ENCODE results near the gene FBXW10B.
"Not testable (repeated sequence)": the region's sequence is repeated elsewhere in the genome, so short reads cannot be mapped to it uniquely, and the experiment has no call there.

The FBXW10B gene

DNA sequence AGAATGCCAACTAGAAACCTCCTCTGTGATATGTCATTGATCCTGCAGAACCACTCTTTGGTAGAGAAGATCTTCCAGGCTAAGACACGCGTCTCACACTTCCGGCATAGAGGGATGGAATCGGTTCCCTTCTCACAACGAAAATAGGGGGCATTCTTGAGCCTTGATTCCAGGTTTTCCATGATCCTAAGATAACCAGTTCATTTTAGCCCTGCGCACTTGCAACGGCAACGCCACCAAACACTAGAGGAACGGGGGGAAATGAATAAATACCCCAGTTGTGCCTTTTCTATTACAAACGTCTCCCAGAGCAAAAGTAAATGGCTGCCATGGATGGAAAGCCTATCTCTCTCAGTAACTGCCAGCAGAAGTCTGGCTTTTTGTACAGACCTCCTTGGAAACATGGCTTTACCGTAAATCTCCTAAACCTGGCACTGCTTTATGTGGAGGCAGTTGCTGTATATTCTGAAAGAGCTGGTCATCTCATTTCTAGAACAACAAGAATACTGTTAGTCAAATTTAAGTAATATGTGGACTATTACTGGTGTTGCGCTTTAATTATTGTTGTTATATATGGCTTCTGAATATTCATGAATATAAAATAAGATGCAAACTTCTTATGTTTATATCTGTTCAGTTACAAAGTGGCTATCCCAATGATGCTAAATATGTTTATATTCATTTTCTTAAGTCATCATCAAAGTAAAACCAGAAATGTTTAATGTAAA, at the start of gene FBXW10B:
Gene FBXW10B (minus strand): TSS at position 374 of the 728 bp plus-strand sequence. CDS start 192 bp downstream, at position 182.
- not testable (repeated sequence) for DNase-seq (ENCODE audit: low read depth)

GRCh38 chr17:15663691-15664090, 44.2 kb upstream of the FBXW10B start:
- no peak for DNase-seq (ENCODE audit: low read depth)

DNA sequence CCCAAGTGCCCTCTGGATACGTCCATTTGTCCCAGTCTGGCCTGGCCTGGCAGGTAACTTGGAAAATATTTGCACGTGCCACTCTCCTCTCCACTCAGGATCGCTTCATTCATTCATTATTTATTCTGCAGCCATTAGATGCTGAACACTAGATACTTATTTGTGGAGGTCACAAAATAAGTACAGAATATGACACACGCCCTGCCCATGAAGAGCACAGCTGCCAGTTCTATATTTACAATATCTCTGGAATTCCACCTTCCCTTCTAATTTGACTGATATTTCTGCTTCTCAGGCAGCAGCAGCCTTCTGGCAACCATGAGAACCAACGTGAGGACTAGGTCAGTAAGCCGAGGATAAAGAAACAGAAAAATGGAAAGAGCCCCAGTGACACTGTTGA, 43.7 kb upstream of the FBXW10B start:
- no peak for DNase-seq (ENCODE audit: low read depth)

DNA sequence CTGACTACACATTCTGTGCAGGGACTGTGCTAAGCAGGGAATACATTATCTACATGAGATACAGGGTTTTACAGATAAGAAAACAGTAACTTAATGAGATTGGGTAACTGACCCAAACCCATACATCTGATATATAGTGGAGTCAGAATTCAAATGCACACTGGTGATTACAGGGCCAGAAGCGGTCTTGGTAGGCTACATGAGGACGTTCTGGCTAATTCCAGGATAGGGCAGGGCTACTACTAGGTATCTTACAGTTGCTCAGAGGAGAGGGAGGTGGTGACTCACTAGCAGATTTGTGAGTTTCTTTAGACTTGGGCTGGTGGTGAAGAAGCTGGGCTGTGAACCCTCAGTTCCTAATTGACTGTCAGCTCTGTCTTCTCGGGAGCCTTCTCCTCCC, 43.2 kb upstream of the FBXW10B start:
- no peak for DNase-seq (ENCODE audit: low read depth)

GRCh38 chr17:15660077-15660476, 40.6 kb upstream of the FBXW10B start:
- DNase-seq (ENCODE audit: low read depth): no peak

- DNase-seq (ENCODE audit: low read depth): no peak
Measured at GRCh38 chr17:15659663-15660062, 40.2 kb upstream of the FBXW10B start.

- no peak for DNase-seq (ENCODE audit: low read depth)
Measured at GRCh38 chr17:15659236-15659635, 39.7 kb upstream of the FBXW10B start.

DNA sequence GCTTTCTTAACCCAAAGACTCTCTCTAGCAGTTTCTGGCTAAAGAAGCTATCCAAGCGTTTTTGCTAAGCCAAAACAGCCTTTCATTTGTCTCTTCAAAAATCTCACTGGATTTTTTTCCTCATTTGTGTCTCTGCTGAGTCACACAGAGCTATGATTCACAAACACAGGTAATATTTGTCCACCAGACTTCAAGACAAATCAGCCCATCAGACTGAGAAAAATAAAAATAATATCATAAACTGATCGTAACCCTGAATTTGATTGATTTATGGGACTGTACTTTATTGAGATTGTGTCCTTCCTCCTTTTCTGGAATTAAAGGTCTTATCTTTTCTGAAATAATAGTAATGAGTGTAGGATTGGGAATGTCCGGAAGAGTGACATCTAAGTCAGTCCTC, 38.8 kb upstream of the FBXW10B start:
- DNase-seq (ENCODE audit: low read depth): no peak

- DNase-seq (ENCODE audit: low read depth): no peak
Measured at GRCh38 chr17:15657868-15658267, 38.4 kb upstream of the FBXW10B start.

DNA sequence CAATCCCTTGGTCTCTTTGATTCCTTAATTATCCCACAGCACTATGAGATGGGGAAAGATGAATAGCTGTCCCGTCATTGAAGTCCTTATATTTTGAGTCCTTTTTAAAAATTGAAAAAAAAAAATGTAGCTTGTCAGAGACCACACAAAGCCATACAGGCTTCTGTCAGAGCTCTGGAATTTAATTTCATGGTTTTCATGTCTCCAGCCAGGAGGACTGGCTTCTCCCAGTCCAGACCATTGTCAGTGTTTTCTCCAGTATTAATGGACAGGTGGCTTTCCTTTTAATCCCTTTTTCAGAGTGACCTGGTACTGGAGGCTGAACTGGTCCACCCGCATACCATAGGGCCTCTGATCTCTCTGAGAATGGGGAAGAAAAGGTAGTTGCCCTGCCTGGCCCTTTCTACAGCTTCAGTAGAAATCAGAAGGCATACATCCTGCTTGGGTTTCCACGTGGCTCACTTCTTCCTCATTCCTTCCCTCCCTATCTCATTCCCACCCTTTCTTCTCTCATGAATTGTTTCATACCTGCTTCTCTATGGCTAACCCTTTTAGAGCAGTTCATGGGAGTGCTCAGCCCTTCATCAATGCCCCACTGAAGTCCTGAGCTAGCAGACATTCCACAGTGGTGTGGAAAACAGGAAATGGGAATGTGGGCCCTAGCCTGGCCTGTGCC, 35.5 kb upstream of the FBXW10B start:
- no peak for DNase-seq (ENCODE audit: low read depth)

GRCh38 chr17:15654401-15654800, 34.9 kb upstream of the FBXW10B start:
- not testable (repeated sequence) for DNase-seq (ENCODE audit: low read depth)

DNA sequence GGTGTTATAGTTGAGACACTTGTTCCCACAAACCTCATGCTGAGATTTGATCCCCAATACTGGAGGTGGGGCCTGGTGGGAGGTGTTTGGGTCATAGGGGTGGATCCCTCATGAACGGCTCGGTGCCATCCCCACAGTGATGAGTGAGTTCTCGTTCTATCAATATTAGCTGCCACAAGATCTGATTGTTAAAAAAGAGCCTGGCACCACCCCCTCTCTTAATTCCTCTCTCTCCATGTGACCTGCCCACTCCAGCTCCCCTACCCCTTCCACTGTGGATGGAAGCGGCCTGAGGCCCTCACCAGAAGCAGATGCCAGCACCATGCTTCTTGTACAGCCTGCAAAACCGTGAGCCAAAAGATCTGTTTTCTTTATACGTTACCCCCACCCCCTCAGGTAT, 33.5 kb upstream of the FBXW10B start:
- DNase-seq (ENCODE audit: low read depth): no peak

DNA sequence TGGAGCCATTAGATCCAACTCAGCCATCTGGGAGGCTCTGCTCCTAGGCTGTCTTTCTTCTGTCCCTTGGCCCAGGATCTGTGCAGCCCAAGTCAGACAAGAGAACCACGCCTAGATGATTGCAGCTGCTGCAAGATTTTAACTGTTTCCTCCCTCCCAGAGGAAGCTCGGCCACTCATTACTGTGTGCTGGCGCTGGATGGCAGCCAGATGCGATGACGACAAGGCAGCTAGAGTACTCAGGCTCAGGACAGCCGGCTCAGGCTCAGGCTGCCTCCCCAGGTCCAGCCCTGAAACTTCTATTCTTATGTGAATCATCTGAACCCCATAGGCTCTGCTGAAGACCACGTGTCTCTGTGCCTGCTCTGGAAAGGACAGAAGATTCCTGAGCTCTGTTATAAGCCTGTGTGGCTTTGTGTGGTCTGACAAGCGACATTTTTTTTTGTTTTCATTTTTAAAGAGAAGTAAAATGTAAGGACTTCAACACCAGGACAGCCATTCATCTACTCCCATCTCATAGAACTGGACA, 32.1 kb upstream of the FBXW10B start:
- no peak for DNase-seq (ENCODE audit: low read depth)

DNA sequence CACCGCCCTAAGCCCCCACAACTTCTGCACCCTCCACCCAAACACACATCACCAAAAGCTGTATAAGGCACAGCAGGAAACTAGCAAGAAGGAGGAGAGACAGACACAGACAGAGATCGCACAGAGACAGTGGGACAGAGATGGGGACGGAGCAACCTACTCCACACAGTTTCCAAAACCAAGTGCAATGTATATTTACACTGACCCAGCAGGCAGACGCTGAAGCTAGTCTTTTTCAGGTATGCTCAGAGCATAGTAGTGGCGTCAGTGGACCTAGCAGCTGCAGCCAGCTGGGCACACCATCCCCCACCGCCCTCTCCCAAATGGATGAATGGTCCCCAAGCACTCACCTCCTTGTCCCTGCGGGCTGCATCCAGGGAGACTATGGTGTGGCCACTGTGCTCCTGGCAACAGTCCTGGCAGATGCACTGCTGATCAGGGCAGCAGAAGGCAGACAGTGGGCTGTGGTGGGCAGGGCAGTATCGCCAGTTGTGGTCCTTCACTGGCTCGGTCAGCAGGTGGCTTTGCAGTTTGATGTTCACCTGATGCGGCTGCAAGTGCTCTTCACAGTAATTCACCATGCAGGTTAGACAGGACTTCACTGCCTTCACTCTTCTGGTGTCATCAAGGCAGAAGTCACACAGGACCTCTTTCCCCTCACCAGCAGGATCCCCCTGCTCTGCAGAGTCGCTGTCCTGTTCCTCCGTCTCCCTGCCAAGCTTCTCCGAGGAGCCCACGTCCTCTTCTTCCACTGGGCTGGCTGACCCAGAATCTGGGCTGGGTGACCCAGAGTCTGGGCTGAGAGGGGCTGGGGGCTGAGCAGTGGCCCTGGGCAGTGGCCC, 31.5 kb upstream of the FBXW10B start:
- no peak for DNase-seq (ENCODE audit: low read depth)

- DNase-seq (ENCODE audit: low read depth): no peak
Measured at GRCh38 chr17:15649861-15650421, 30.4 kb upstream of the FBXW10B start.

- DNase-seq (ENCODE audit: low read depth): no peak
Measured at GRCh38 chr17:15648386-15648785, 28.9 kb upstream of the FBXW10B start.

GRCh38 chr17:15645942-15646312, 26.4 kb upstream of the FBXW10B start:
- not testable (repeated sequence) for DNase-seq (ENCODE audit: low read depth)

DNA sequence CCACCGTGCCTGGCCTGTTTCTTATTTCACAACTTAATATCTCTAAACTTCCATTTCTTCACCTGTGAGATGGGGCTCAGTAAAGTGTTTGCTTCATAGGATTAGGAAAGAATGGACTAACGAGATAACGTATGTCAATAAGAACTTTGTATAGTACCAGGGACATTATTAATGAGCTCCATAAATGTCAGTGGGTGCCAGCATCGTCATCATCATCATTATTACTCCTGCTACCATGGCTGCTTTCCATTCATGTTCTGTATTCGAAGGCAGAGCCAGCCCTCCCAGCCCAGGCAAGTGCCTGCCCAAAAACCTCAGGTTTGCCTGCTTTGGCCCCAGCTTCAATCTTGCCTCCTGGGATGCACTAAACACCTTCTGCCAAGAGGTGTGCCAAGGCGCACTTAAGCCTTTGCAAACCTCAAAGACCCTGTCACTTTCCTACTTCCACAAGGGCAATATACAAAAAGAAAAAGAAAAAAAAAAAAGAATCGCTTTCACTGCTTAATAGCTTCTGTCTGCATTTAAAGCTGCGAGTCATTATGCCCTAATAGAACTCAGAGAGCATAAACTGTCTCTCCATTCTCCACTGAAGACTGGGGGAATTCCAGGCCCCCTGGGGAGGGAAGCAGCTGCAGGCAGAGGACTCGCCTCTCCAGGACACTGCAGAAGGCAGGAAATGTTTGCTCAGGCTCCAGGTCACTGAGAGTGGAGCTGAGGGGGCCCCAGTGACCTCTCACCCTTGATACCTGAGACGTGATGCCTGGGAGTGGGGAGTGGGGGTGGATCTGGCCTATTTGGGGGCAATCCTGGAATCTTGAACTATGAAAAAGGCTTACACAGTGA, 25.8 kb upstream of the FBXW10B start:
- not testable (repeated sequence) for DNase-seq (ENCODE audit: low read depth)

- DNase-seq (ENCODE audit: low read depth): not testable (repeated sequence)
Measured at GRCh38 chr17:15642505-15643251, 23.2 kb upstream of the FBXW10B start.

- not testable (repeated sequence) for DNase-seq (ENCODE audit: low read depth)
Measured at GRCh38 chr17:15642014-15642413, 22.5 kb upstream of the FBXW10B start.
